ENCODE results near the gene TMEM62.
"Not testable (repeated sequence)": the region's sequence is repeated elsewhere in the genome, so short reads cannot be mapped to it uniquely, and the experiment has no call there.

Gene TMEM62

GRCh38 chr15:43183270-43183669 is 49.9 kb downstream of the TMEM62 start:
- Mint-ChIP-seq H3K4me3 (no peak overlapping the region), H3K36me3 (ENCODE audit: low read depth) (peaks cover 5% of the 10 kb centered on the region), H3K27me3 (no peaks in the 10 kb centered on the region), H3K9me3 (no peaks in the 10 kb centered on the region), H3K4me1 (peaks cover 15% of the 10 kb centered on the region), H3K27ac (no peak overlapping the region)
- DNase-seq (no peak), ATAC-seq (no peak)

GRCh38 chr15:43184407-43185124 is 51.2 kb downstream of the TMEM62 start:
- peak overlapping the region; percentile 94 for H3K4me3 Mint-ChIP-seq
- DNase-seq (no peak), ATAC-seq (no peak)
- peak overlapping the region; percentile 93 for H3K27ac Mint-ChIP-seq
- H3K4me1 Mint-ChIP-seq: peaks cover 19% of the 10 kb centered on the region
- no peaks in the 10 kb centered on the region for H3K9me3 Mint-ChIP-seq
- H3K36me3 Mint-ChIP-seq (ENCODE audit: low read depth): peaks cover 10% of the 10 kb centered on the region
- no peaks in the 10 kb centered on the region for H3K27me3 Mint-ChIP-seq

- Mint-ChIP-seq H3K36me3 (ENCODE audit: low read depth) (peaks cover 10% of the 10 kb centered on the region), H3K27me3 (no peaks in the 10 kb centered on the region), H3K4me1 (peaks cover 19% of the 10 kb centered on the region), H3K27ac (peak within 1 kb of the TSS; percentile 93), H3K9me3 (no peaks in the 10 kb centered on the region), H3K4me3 (peak within 1 kb of the TSS; percentile 94)
- ATAC-seq (peak; percentile 98), DNase-seq (peak; percentile 93)
These were observed 52.0 kb downstream of the TMEM62 start, which contains the start of gene CCNDBP1 for GRCh38 chr15:43185157-43186002. TSS of gene CCNDBP1 (plus strand) at chr15:43185403. CDS start at chr15:43185499, 96 bp downstream.

GRCh38 chr15:43186003-43186353 is 52.6 kb downstream of the TMEM62 start:
- H3K27me3 Mint-ChIP-seq: no peaks in the 10 kb centered on the region
- no peaks in the 10 kb centered on the region for H3K9me3 Mint-ChIP-seq
- H3K27ac Mint-ChIP-seq: peak overlapping the region; percentile 93
- ATAC-seq: peak; percentile 33
- peaks cover 10% of the 10 kb centered on the region for H3K36me3 Mint-ChIP-seq (ENCODE audit: low read depth)
- peaks cover 19% of the 10 kb centered on the region for H3K4me1 Mint-ChIP-seq
- DNase-seq: no peak
- peak overlapping the region; percentile 94 for H3K4me3 Mint-ChIP-seq

- no peak overlapping the region for H3K4me3 Mint-ChIP-seq
- peaks cover 17% of the 10 kb centered on the region for H3K36me3 Mint-ChIP-seq (ENCODE audit: low read depth)
- ATAC-seq (no peak), DNase-seq (no peak)
- H3K9me3 Mint-ChIP-seq: no peaks in the 10 kb centered on the region
- H3K4me1 Mint-ChIP-seq: peaks cover 17% of the 10 kb centered on the region
- H3K27me3 Mint-ChIP-seq: no peaks in the 10 kb centered on the region
- H3K27ac Mint-ChIP-seq: no peak overlapping the region
These were observed 54.3 kb downstream of the TMEM62 start for GRCh38 chr15:43187544-43188155.

- Mint-ChIP-seq H3K27ac (no peak overlapping the region), H3K4me3 (no peak overlapping the region)
- ATAC-seq: no peak
These were observed 55.9 kb downstream of the TMEM62 start for GRCh38 chr15:43189296-43189695.

GRCh38 chr15:43190178-43190577 is 56.8 kb downstream of the TMEM62 start:
- no peak overlapping the region for H3K27ac Mint-ChIP-seq
- H3K27me3 Mint-ChIP-seq: no peaks in the 10 kb centered on the region
- ATAC-seq: no peak
- H3K36me3 Mint-ChIP-seq (ENCODE audit: low read depth): peaks cover 25% of the 10 kb centered on the region
- no peak overlapping the region for H3K4me3 Mint-ChIP-seq
- no peak for DNase-seq
- H3K9me3 Mint-ChIP-seq: no peaks in the 10 kb centered on the region
- H3K4me1 Mint-ChIP-seq: peaks cover 17% of the 10 kb centered on the region

More at GRCh38 chr15:43189296-43189695, 55.9 kb downstream of the TMEM62 start:
- Mint-ChIP-seq H3K36me3 (ENCODE audit: low read depth) (peaks cover 21% of the 10 kb centered on the region), H3K27me3 (no peaks in the 10 kb centered on the region), H3K9me3 (no peaks in the 10 kb centered on the region), H3K4me1 (peaks cover 17% of the 10 kb centered on the region)
- no peak for DNase-seq

- peaks cover 4% of the 10 kb centered on the region for H3K4me1 Mint-ChIP-seq
- no peak overlapping the region for H3K27ac Mint-ChIP-seq
- H3K36me3 Mint-ChIP-seq (ENCODE audit: low read depth): peaks cover 45% of the 10 kb centered on the region
- H3K27me3 Mint-ChIP-seq: no peaks in the 10 kb centered on the region
- ATAC-seq (no peak), DNase-seq (no peak)
- H3K4me3 Mint-ChIP-seq: no peak overlapping the region
- H3K9me3 Mint-ChIP-seq: peaks cover 6% of the 10 kb centered on the region
These were observed 60.3 kb downstream of the TMEM62 start for GRCh38 chr15:43193710-43194109.

- H3K27me3 Mint-ChIP-seq: no peaks in the 10 kb centered on the region
- no peak for ATAC-seq
- peaks cover 41% of the 10 kb centered on the region for H3K36me3 Mint-ChIP-seq (ENCODE audit: low read depth)
- peaks cover 1% of the 10 kb centered on the region for H3K4me1 Mint-ChIP-seq
- no peak overlapping the region for H3K4me3 Mint-ChIP-seq
- peaks cover 9% of the 10 kb centered on the region for H3K9me3 Mint-ChIP-seq
- H3K27ac Mint-ChIP-seq: no peak overlapping the region
- no peak for DNase-seq
These were observed 61.4 kb downstream of the TMEM62 start for GRCh38 chr15:43194795-43195194.

- Mint-ChIP-seq H3K27me3 (no peaks in the 10 kb centered on the region), H3K36me3 (ENCODE audit: low read depth) (peaks cover 37% of the 10 kb centered on the region), H3K27ac (peak overlapping the region; percentile 4), H3K4me1 (peaks cover 6% of the 10 kb centered on the region), H3K9me3 (peaks cover 9% of the 10 kb centered on the region), H3K4me3 (no peak overlapping the region)
- DNase-seq (no peak), ATAC-seq (no peak)
These were observed 63.6 kb downstream of the TMEM62 start for GRCh38 chr15:43196760-43197548.

- H3K36me3 Mint-ChIP-seq (ENCODE audit: low read depth): peaks cover 31% of the 10 kb centered on the region
- not testable (repeated sequence) for H3K4me1 Mint-ChIP-seq, H3K4me3 Mint-ChIP-seq
These were observed 64.4 kb downstream of the TMEM62 start for GRCh38 chr15:43197773-43198172.

GRCh38 chr15:43198556-43198955 is 65.2 kb downstream of the TMEM62 start:
- H3K27me3 Mint-ChIP-seq, DNase-seq, H3K4me3 Mint-ChIP-seq, H3K9me3 Mint-ChIP-seq, ATAC-seq, H3K4me1 Mint-ChIP-seq, H3K27ac Mint-ChIP-seq: not testable (repeated sequence)
- peaks cover 26% of the 10 kb centered on the region for H3K36me3 Mint-ChIP-seq (ENCODE audit: low read depth)

More at GRCh38 chr15:43197773-43198172, 64.4 kb downstream of the TMEM62 start:
- not testable (repeated sequence) for H3K27ac Mint-ChIP-seq, DNase-seq, ATAC-seq, H3K9me3 Mint-ChIP-seq, H3K27me3 Mint-ChIP-seq

GRCh38 chr15:43198992-43199391 is 65.6 kb downstream of the TMEM62 start:
- H3K4me3 Mint-ChIP-seq: no peak overlapping the region
- H3K27ac Mint-ChIP-seq: no peak overlapping the region
- DNase-seq: no peak
- peaks cover 6% of the 10 kb centered on the region for H3K4me1 Mint-ChIP-seq
- peaks cover 26% of the 10 kb centered on the region for H3K36me3 Mint-ChIP-seq (ENCODE audit: low read depth)
- ATAC-seq: no peak
- no peaks in the 10 kb centered on the region for H3K27me3 Mint-ChIP-seq
- H3K9me3 Mint-ChIP-seq: peaks cover 9% of the 10 kb centered on the region

GRCh38 chr15:43199945-43200488 is 66.6 kb downstream of the TMEM62 start:
- H3K4me1 Mint-ChIP-seq: peaks cover 13% of the 10 kb centered on the region
- H3K36me3 Mint-ChIP-seq (ENCODE audit: low read depth): peaks cover 22% of the 10 kb centered on the region
- ATAC-seq (peak; percentile 61), DNase-seq (no peak)
- H3K27ac Mint-ChIP-seq: no peak overlapping the region
- peaks cover 9% of the 10 kb centered on the region for H3K9me3 Mint-ChIP-seq
- H3K27me3 Mint-ChIP-seq: no peaks in the 10 kb centered on the region
- no peak overlapping the region for H3K4me3 Mint-ChIP-seq
